ENCODE data around the gene CETN3. TPM values are rescaled to one million over a fixed set of nuclear protein-coding genes. Genes with fewer than 3 reads are reported as not detected.

The CETN3 gene
- total RNA-seq, 2 donors from 2014 or later: 2.6 to 14.3 TPM

- Histone ChIP-seq H3K4me1 (no peaks in the 10 kb centered on the region), H3K27ac (no peak overlapping the region), H3K4me3 (no peak overlapping the region), H3K27me3 (no peaks in the 10 kb centered on the region), H3K9me3 (no peaks in the 10 kb centered on the region), H3K36me3 (replicated peaks in 1 of 2; ENCODE audit: insufficient read depth in 1 of 2, low read depth in 2 of 2) (no peaks in the 10 kb centered on the region)
- no peak for ATAC-seq
- 46% methylated on average over 3 of the region's 3 CpGs for WGBS, 2 donors
- TF ChIP-seq CTCF (IDR thresholded peaks at IDR 0.05): no peak
- no peak for TF ChIP-seq POLR2A (IDR thresholded peaks at IDR 0.05)
- no peak for DNase-seq
- intact Hi-C loops (cut with DNase I): no loop called here
Measured at GRCh38 chr5:90387508-90387907, 22.0 kb downstream of the CETN3 start.

- WGBS, 2 donors: 81 to 95% methylated on average over 1 of the region's 1 CpG
- Histone ChIP-seq H3K4me3 (no peak overlapping the region), H3K27me3 (no peaks in the 10 kb centered on the region), H3K27ac (no peak overlapping the region), H3K36me3 (replicated peaks in 1 of 2; ENCODE audit: insufficient read depth in 1 of 2, low read depth in 2 of 2) (no peaks in the 10 kb centered on the region), H3K9me3 (no peaks in the 10 kb centered on the region), H3K4me1 (no peaks in the 10 kb centered on the region)
- intact Hi-C loops (cut with DNase I): no loop called here
- DNase-seq (no peak), ATAC-seq (no peak)
- TF ChIP-seq CTCF (IDR thresholded peaks at IDR 0.05): peak in 6 of 7 experiments; percentile 23 to 45 (median 38)
- no peak for TF ChIP-seq POLR2A (IDR thresholded peaks at IDR 0.05)
Measured at GRCh38 chr5:90386099-90386710, 23.4 kb downstream of the CETN3 start.

- intact Hi-C loops (cut with DNase I): no loop called here
- Histone ChIP-seq H3K27me3 (no peaks in the 10 kb centered on the region), H3K4me3 (no peak overlapping the region), H3K4me1 (no peaks in the 10 kb centered on the region), H3K27ac (no peak overlapping the region), H3K9me3 (no peaks in the 10 kb centered on the region), H3K36me3 (replicated peaks in 1 of 2; ENCODE audit: insufficient read depth in 1 of 2, low read depth in 2 of 2) (no peaks in the 10 kb centered on the region)
- DNase-seq (no peak), ATAC-seq (no peak)
- 65 to 90% methylated on average over 1 of the region's 1 CpG for WGBS, 2 donors
- no peak for TF ChIP-seq POLR2A (IDR thresholded peaks at IDR 0.05)
- no peak for TF ChIP-seq CTCF (IDR thresholded peaks at IDR 0.05)
Measured at GRCh38 chr5:90384389-90384788, 25.2 kb downstream of the CETN3 start.

DNA sequence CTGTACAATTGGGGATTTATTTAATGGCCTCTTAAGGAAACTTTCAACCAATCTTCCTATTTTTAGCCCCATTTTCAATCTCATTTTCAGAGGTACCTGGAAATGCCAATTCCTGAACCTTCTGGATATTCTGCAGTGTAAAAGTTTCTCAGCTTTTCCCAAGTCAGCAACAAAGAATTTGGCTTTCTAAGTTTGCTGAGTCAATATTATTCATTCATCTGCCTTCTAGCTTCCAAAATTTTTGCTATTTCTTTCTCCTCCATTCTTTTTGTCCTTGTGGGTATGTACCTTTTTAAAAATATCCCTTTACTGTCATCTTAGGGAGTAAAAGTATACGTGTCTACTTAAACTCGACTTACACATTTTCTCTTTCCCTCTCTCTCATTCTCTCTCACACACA lies 25.7 kb downstream of the CETN3 start:
- 77 to 87% methylated on average over 2 of the region's 2 CpGs for WGBS, 2 donors
- intact Hi-C loops (cut with DNase I): no loop called here
- H3K4me3 ChIP-seq: no peak overlapping the region
- no peaks in the 10 kb centered on the region for H3K4me1 ChIP-seq
- DNase-seq (no peak), ATAC-seq (no peak)
- TF ChIP-seq POLR2A (IDR thresholded peaks at IDR 0.05) (no peak), CTCF (IDR thresholded peaks at IDR 0.05) (no peak)
- H3K27ac ChIP-seq: no peak overlapping the region
- no peaks in the 10 kb centered on the region for H3K9me3 ChIP-seq
- no peaks in the 10 kb centered on the region for H3K27me3 ChIP-seq
- no peaks in the 10 kb centered on the region for H3K36me3 ChIP-seq (replicated peaks in 1 of 2; ENCODE audit: insufficient read depth in 1 of 2, low read depth in 2 of 2)

DNA sequence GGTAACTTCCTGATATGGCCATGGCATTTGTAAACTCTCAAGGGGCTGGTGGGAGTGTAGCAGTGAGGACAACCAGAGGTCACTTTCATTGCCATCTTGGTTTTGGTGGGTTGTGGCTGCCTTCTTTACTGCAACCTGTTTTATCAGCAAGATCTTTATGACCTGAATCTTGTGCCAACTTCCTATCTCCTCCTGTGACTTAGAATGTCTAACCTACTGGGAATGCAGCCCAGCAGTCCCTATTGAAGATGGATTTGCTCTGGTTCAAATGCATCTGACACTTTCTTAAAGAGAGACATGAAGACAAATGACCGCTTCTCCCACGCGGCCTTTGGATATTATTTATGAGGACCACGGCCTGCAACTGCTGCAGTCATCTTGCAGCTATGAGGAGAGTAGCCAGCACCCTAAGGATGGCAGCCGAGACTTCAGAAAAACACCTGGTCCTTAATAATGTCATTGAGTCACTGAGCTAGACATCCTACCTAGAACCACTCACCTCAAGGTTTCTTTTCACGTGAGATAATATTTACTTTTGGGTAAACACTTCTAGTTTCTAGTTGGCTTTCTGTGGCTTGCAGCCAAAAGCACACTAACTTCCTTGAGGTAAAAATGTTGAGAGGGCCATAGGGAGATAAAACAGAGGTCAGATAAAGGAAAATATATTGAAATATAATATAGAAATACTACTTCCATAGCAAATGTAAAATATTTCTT lies 28.2 kb downstream of the CETN3 start:
- TF ChIP-seq CTCF (IDR thresholded peaks at IDR 0.05): no peak
- TF ChIP-seq POLR2A (IDR thresholded peaks at IDR 0.05): no peak
- no peak for ATAC-seq
- intact Hi-C loops (cut with DNase I): no loop called here
- Histone ChIP-seq H3K27me3 (no peaks in the 10 kb centered on the region), H3K27ac (no peak overlapping the region), H3K4me1 (no peaks in the 10 kb centered on the region), H3K36me3 (replicated peaks in 1 of 2; ENCODE audit: insufficient read depth in 1 of 2, low read depth in 2 of 2) (no peaks in the 10 kb centered on the region), H3K4me3 (no peak overlapping the region), H3K9me3 (no peaks in the 10 kb centered on the region)
- DNase-seq: no peak
- WGBS, 2 donors: 73 to 75% methylated on average over 6 of the region's 6 CpGs

Data from body of pancreas (tissue), 4 donors.